ENCODE measurements around the gene C12orf43.

The C12orf43 gene

DNA sequence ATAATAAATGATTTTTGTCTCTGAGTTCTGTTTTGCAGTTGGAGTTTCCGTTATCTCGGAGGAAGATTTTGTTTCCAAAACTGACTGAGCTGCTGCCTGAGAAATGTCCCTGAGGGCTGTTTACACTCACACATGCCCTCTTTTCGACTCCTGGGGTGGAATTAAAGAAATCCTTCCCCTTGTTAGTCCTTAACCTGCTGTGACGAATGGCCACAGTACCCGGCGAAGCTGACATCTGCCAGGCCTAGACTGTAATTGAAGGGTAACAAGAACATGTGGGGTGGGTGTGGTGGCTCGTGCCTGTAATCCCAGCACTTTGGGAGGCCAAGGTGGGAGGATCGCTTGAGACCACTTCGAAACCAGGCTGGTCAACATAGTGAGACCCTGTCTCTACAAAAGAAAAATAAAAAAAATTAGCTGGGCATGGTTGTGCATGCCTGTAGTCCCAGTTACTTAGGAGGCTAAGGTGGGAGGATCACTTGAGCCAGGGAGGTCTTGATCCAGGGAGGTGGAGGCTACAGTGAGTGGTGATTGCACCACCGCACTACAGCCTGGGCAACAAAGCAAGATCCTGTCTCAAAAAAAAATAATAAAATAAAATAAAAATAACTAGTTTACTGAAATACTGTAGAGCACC, 14.4 kb upstream of the C12orf43 start:
- H3K4me1 ChIP-seq: no peaks in the 10 kb centered on the region
- H3K9ac ChIP-seq: no peak overlapping the region
- H3K27me3 ChIP-seq: no peaks in the 10 kb centered on the region
- H3K4me2 ChIP-seq: no peak overlapping the region
- no peak for TF ChIP-seq Cebpa-rat (IDR thresholded peaks at IDR 0.05)
- no peaks in the 10 kb centered on the region for H4K20me1 ChIP-seq
- no peaks in the 10 kb centered on the region for H3K9me3 ChIP-seq
- no peaks in the 10 kb centered on the region for H3K36me3 ChIP-seq
- H3K27ac ChIP-seq: no peak overlapping the region
- no peak overlapping the region for H3K4me3 ChIP-seq

DNA sequence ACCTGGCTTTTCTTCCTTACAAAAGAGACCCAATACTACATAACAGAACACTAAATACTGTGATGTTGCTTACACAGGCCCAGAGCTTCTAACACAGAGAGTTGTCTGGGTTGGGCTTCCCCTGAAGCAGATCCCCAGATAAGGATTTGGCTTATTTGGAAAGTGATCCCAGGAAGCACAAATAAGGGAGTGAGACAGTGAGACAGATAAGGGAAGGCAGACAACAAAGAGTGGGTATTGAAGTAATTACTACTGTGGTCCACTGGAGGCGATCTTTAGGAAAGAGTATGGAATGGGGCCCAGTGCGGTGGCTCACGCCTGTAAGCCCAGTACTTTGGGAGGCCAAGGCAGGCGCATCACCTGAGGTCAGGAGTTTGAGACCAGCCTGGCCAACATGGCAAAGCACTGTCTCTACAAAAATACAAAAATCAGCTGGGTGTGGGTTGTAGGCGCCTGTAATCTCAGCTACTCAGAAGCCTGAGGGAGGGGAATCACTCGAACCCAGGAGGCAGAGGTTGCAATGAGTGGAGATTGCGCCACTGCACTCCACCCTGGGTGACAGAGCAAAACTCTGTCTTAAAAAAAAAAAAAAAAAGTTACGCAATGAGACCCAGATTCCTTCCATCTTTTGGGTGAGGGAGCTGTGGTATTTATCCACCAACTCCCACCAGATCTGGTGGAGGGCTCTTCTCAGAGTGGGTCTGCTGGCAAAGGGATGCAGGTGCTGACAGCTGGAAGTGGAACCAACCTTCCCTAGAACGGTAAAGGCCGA, 10.2 kb upstream of the C12orf43 start:
- TF ChIP-seq Cebpa-rat (IDR thresholded peaks at IDR 0.05): peak; percentile 71
- no peak overlapping the region for H3K9ac ChIP-seq
- H3K4me1 ChIP-seq: no peaks in the 10 kb centered on the region
- no peaks in the 10 kb centered on the region for H3K36me3 ChIP-seq
- H3K27ac ChIP-seq: no peak overlapping the region
- H3K9me3 ChIP-seq: no peaks in the 10 kb centered on the region
- no peaks in the 10 kb centered on the region for H4K20me1 ChIP-seq
- no peak overlapping the region for H3K4me3 ChIP-seq
- no peak overlapping the region for H3K4me2 ChIP-seq
- no peaks in the 10 kb centered on the region for H3K27me3 ChIP-seq

GRCh38 chr12:121025442-121026226, 9.3 kb upstream of the C12orf43 start:
- Histone ChIP-seq H3K9me3 (no peaks in the 10 kb centered on the region), H3K4me3 (no peak overlapping the region), H3K27ac (no peak overlapping the region), H4K20me1 (no peaks in the 10 kb centered on the region), H3K4me2 (no peak overlapping the region), H3K27me3 (no peaks in the 10 kb centered on the region), H3K9ac (no peak overlapping the region), H3K4me1 (no peaks in the 10 kb centered on the region), H3K36me3 (no peaks in the 10 kb centered on the region)
- TF ChIP-seq Cebpa-rat (IDR thresholded peaks at IDR 0.05): no peak

GRCh38 chr12:121023799-121024198, 7.5 kb upstream of the C12orf43 start:
- no peaks in the 10 kb centered on the region for H3K36me3 ChIP-seq
- no peak overlapping the region for H3K9ac ChIP-seq
- no peak for TF ChIP-seq Cebpa-rat (IDR thresholded peaks at IDR 0.05)

GRCh38 chr12:121022713-121023112, 6.4 kb upstream of the C12orf43 start:
- Histone ChIP-seq H3K9ac (no peak overlapping the region), H3K27me3 (no peaks in the 10 kb centered on the region), H3K4me2 (no peak overlapping the region), H4K20me1 (no peaks in the 10 kb centered on the region), H3K4me1 (no peaks in the 10 kb centered on the region), H3K27ac (no peak overlapping the region), H3K9me3 (no peaks in the 10 kb centered on the region), H3K4me3 (no peak overlapping the region), H3K36me3 (no peaks in the 10 kb centered on the region)
- TF ChIP-seq Cebpa-rat (IDR thresholded peaks at IDR 0.05): no peak

More at GRCh38 chr12:121023799-121024198, 7.5 kb upstream of the C12orf43 start:
- Histone ChIP-seq H3K4me2 (no peak overlapping the region), H3K27me3 (no peaks in the 10 kb centered on the region), H4K20me1 (no peaks in the 10 kb centered on the region), H3K4me1 (no peaks in the 10 kb centered on the region), H3K27ac (no peak overlapping the region), H3K9me3 (no peaks in the 10 kb centered on the region), H3K4me3 (no peak overlapping the region)

- H3K27ac ChIP-seq: no peak overlapping the region
- TF ChIP-seq Cebpa-rat (IDR thresholded peaks at IDR 0.05): no peak
These were observed 5.5 kb upstream of the C12orf43 start for GRCh38 chr12:121021754-121022153.

GRCh38 chr12:121018860-121019617, 2.8 kb upstream of the C12orf43 start:
- H3K9me3 ChIP-seq: no peaks in the 10 kb centered on the region
- no peaks in the 10 kb centered on the region for H4K20me1 ChIP-seq
- H3K27me3 ChIP-seq: no peaks in the 10 kb centered on the region
- H3K4me1 ChIP-seq: peaks cover 13% of the 10 kb centered on the region
- H3K9ac ChIP-seq: no peak overlapping the region
- no peak for TF ChIP-seq Cebpa-rat (IDR thresholded peaks at IDR 0.05)
- H3K4me3 ChIP-seq: no peak overlapping the region
- no peak overlapping the region for H3K27ac ChIP-seq
- H3K36me3 ChIP-seq: no peaks in the 10 kb centered on the region
- H3K4me2 ChIP-seq: no peak overlapping the region

More at GRCh38 chr12:121021754-121022153, 5.5 kb upstream of the C12orf43 start:
- no peak overlapping the region for H3K9ac ChIP-seq
- H3K27me3 ChIP-seq: no peaks in the 10 kb centered on the region
- no peaks in the 10 kb centered on the region for H3K36me3 ChIP-seq
- no peak overlapping the region for H3K4me3 ChIP-seq
- H3K9me3 ChIP-seq: no peaks in the 10 kb centered on the region
- no peaks in the 10 kb centered on the region for H3K4me1 ChIP-seq
- H4K20me1 ChIP-seq: no peaks in the 10 kb centered on the region
- no peak overlapping the region for H3K4me2 ChIP-seq

DNA sequence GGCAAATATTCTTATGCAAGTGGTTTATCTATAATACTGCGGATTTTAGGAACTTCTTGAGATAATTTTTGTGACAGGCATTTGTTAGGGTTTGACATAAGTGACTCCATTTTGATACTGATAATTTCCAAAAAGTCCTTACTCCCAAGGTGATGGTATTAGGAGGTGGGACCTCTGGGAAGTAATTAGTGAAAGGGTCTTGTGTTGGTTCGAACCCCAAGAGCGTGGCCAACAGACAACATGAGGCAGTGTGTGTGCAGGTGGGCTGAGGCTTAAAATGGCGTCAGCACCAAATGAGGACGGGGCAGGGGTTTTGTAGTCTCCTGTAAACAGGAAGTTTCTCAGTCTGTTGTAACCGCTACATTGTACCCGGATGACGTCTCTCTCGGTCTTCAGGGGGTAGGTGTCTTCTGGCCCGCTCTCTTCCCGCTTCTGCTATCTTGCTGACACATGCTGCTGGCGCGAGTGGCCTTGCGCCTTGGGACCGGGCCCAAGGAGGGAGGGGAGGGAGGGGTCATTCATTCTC, 1.7 kb upstream of the C12orf43 start:
- Histone ChIP-seq H3K27ac (no peak overlapping the region), H3K9me3 (no peaks in the 10 kb centered on the region), H4K20me1 (no peaks in the 10 kb centered on the region), H3K27me3 (no peaks in the 10 kb centered on the region), H3K36me3 (peaks cover 7% of the 10 kb centered on the region; the same call in 1 of the 2 replicates), H3K4me1 (peaks cover 13% of the 10 kb centered on the region), H3K9ac (no peak overlapping the region), H3K4me3 (no peak overlapping the region), H3K4me2 (no peak overlapping the region)
- no peak for TF ChIP-seq Cebpa-rat (IDR thresholded peaks at IDR 0.05)

- Histone ChIP-seq H3K4me2 (no peak overlapping the region), H3K9ac (no peak overlapping the region), H3K27me3 (no peaks in the 10 kb centered on the region), H4K20me1 (no peaks in the 10 kb centered on the region), H3K4me3 (no peak overlapping the region), H3K36me3 (peaks cover 44% of the 10 kb centered on the region), H3K27ac (no peak overlapping the region), H3K9me3 (no peaks in the 10 kb centered on the region), H3K4me1 (peaks cover 13% of the 10 kb centered on the region)
- no peak for TF ChIP-seq Cebpa-rat (IDR thresholded peaks at IDR 0.05)
These were observed 2.6 kb downstream of the C12orf43 start for GRCh38 chr12:121013715-121014114.
